ENCODE data around the gene TENM4. TPM values are rescaled to one million over a fixed set of nuclear protein-coding genes. Genes with fewer than 3 reads are reported as not detected.

TENM4 gene
- polyA plus RNA-seq, 1 donor from 2014 or later, result 16.8 TPM

GRCh38 chr11:78938971-78939370 lies 501.9 kb downstream of the TENM4 start:
- Histone ChIP-seq H3K9me3 (ENCODE audit: low read length) (no peaks in the 10 kb centered on the region), H2AFZ (ENCODE audit: low read depth, low read length) (no peak overlapping the region), H3F3A (ENCODE audit: insufficient read depth, low read length, poor library complexity, severe bottlenecking) (no peaks in the 10 kb centered on the region), H3K27ac (ENCODE audit: low read length) (no peak overlapping the region), H3K9me2 (ENCODE audit: insufficient read depth, low read length) (no peaks in the 10 kb centered on the region), H3K36me3 (ENCODE audit: insufficient read depth, low read length) (no peaks in the 10 kb centered on the region), H3K79me2 (replicated peaks; ENCODE audit: insufficient read depth, low read length) (no peaks in the 10 kb centered on the region), H3K4me3 (ENCODE audit: low read length) (no peak overlapping the region), H4K20me1 (ENCODE audit: insufficient read depth) (no peaks in the 10 kb centered on the region), H3K9ac (ENCODE audit: low read length) (no peak overlapping the region), H3K4me2 (ENCODE audit: low read length) (no peak overlapping the region), H3K27me3 (ENCODE audit: insufficient read depth, low read depth, low read length) (no peaks in the 10 kb centered on the region)
- TF ChIP-seq TAF1 (IDR thresholded peaks at IDR 0.05; ENCODE audit: low read depth) (no peak), SMC3 (conservative IDR thresholded peaks at IDR 0.05; ENCODE audit: poor library complexity) (no peak), REST (IDR thresholded peaks at IDR 0.05; ENCODE audit: borderline replicate concordance) (no peak), EP300 (conservative IDR thresholded peaks at IDR 0.05; ENCODE audit: poor library complexity, severe bottlenecking) (no peak)

GRCh38 chr11:78938036-78938435 lies 502.8 kb downstream of the TENM4 start:
- Histone ChIP-seq H3K9ac (ENCODE audit: low read length) (no peak overlapping the region), H3K4me2 (ENCODE audit: low read length) (no peak overlapping the region), H3K9me2 (ENCODE audit: insufficient read depth, low read length) (no peaks in the 10 kb centered on the region), H3K4me3 (ENCODE audit: low read length) (no peak overlapping the region), H2AFZ (ENCODE audit: low read depth, low read length) (no peak overlapping the region), H3K27ac (ENCODE audit: low read length) (no peak overlapping the region), H3K27me3 (ENCODE audit: insufficient read depth, low read depth, low read length) (no peaks in the 10 kb centered on the region), H3K79me2 (replicated peaks; ENCODE audit: insufficient read depth, low read length) (no peaks in the 10 kb centered on the region), H3K9me3 (ENCODE audit: low read length) (no peaks in the 10 kb centered on the region), H3K36me3 (ENCODE audit: insufficient read depth, low read length) (no peaks in the 10 kb centered on the region), H4K20me1 (ENCODE audit: insufficient read depth) (no peaks in the 10 kb centered on the region), H3F3A (ENCODE audit: insufficient read depth, low read length, poor library complexity, severe bottlenecking) (no peaks in the 10 kb centered on the region)
- no peak for TF ChIP-seq POLR2AphosphoS5 (IDR thresholded peaks at IDR 0.05)

- no peak overlapping the region for H3K4me3 ChIP-seq (ENCODE audit: low read length)
- H3K4me2 ChIP-seq (ENCODE audit: low read length), result no peak overlapping the region
- H3K79me2 ChIP-seq (replicated peaks; ENCODE audit: insufficient read depth, low read length), result no peaks in the 10 kb centered on the region
- no peaks in the 10 kb centered on the region for H3K9me3 ChIP-seq (ENCODE audit: low read length)
- H3F3A ChIP-seq (ENCODE audit: insufficient read depth, low read length, poor library complexity, severe bottlenecking), result no peaks in the 10 kb centered on the region
- H3K27me3 ChIP-seq (ENCODE audit: insufficient read depth, low read depth, low read length), result no peaks in the 10 kb centered on the region
- H3K9me2 ChIP-seq (ENCODE audit: insufficient read depth, low read length), result no peaks in the 10 kb centered on the region
- no peaks in the 10 kb centered on the region for H4K20me1 ChIP-seq (ENCODE audit: insufficient read depth)
- H2AFZ ChIP-seq (ENCODE audit: low read depth, low read length), result no peak overlapping the region
- no peak for TF ChIP-seq EZH2 (IDR thresholded peaks at IDR 0.05; ENCODE audit: borderline replicate concordance, insufficient read depth, low read length, poor library complexity, severe bottlenecking)
- TF ChIP-seq TAF1 (IDR thresholded peaks at IDR 0.05; ENCODE audit: low read depth), result no peak
- no peak for TF ChIP-seq MXI1 (conservative IDR thresholded peaks at IDR 0.05; ENCODE audit: poor library complexity, severe bottlenecking)
- H3K9ac ChIP-seq (ENCODE audit: low read length), result no peak overlapping the region
- no peaks in the 10 kb centered on the region for H3K36me3 ChIP-seq (ENCODE audit: insufficient read depth, low read length)
- H3K27ac ChIP-seq (ENCODE audit: low read length), result no peak overlapping the region
Measured at GRCh38 chr11:78935398-78936068, 505.3 kb downstream of the TENM4 start.
